ENCODE data around the gene PIM2. TPM values are rescaled to one million over a fixed set of nuclear protein-coding genes. Genes with fewer than 3 reads are reported as not detected.

PIM2 gene
- total RNA-seq, 1 donor from 2014 or later, result 3.1 TPM

DNA sequence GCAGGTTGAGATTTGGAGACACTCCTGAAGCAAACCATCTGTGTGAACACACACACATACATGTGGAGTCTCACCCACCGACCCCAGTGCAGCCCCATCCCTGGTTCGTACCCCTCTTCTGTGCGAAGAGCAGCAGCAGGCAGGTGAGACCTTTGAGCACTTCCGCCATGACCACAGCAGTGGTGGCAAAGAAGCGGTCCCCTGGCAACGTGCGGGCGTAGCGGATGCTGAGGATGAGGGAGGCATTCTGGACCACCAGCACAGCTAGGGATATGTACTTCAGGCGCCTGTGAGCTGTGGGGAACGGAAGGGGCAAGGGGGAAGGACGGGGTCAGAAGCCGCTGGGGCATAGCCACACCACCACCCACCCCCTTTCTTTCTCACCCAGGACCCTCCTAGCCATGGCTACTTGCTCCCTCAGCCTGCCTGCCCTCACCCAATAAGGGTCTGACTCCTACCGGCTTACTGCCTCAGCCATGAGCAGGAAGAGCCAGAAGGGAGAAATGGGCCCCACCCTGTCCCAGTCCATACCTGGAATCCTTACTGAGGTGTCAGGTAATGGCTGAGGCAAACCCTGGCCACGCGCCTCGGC lies 9.0 kb downstream of the PIM2 start:
- Histone ChIP-seq H3K9me3 (ENCODE audit: control insufficient read depth in 3 of 3, low read length in 3 of 3) (no peaks in the 10 kb centered on the region), H3K9ac (ENCODE audit: low read depth in 1 of 3, low read length in 3 of 3) (no peak overlapping the region), H3K27me3 (ENCODE audit: control insufficient read depth in 3 of 3, insufficient read depth in 3 of 3, low read length in 3 of 3) (no peaks in the 10 kb centered on the region), H3K4me1 (ENCODE audit: control insufficient read depth in 3 of 3, insufficient read depth in 3 of 3, low read length in 3 of 3) (peaks cover 11 to 16% (median 14%) of the 10 kb centered on the region in 3 donors), H3K4me3 (ENCODE audit: low read length in 3 of 3) (no peak overlapping the region), H3K27ac (ENCODE audit: low read depth, low read length) (no peak overlapping the region), H3K36me3 (ENCODE audit: control insufficient read depth in 3 of 3, insufficient read depth in 3 of 3, low read length in 3 of 3) (peaks cover 0 to 14% (median 4%) of the 10 kb centered on the region in 3 donors)

DNA sequence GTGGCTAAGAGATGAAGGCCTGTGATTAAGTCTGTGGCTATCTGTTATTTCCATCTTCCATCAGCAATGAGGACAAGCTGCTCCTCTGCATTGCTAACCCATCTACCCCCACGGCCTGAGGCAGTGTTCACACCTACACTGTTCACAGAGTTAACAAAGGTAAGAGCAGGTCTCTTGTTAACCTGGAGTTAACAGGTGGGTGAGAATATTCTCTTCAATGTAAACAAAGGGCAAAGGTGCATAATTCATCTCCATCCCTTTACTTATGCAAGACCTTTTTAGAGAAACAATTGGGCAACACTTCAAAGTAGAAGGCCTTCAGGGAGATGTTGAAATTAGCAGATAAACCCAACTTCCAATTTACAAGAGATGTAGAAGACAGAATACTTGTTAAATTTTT lies 10.2 kb downstream of the PIM2 start:
- Histone ChIP-seq H3K36me3 (ENCODE audit: control insufficient read depth in 3 of 3, insufficient read depth in 3 of 3, low read length in 3 of 3) (peaks cover 0 to 12% (median 6%) of the 10 kb centered on the region in 3 donors), H3K9ac (ENCODE audit: low read depth in 1 of 3, low read length in 3 of 3) (no peak overlapping the region), H3K27me3 (ENCODE audit: control insufficient read depth in 3 of 3, insufficient read depth in 3 of 3, low read length in 3 of 3) (no peaks in the 10 kb centered on the region), H3K27ac (ENCODE audit: low read depth, low read length) (no peak overlapping the region), H3K4me1 (ENCODE audit: control insufficient read depth in 3 of 3, insufficient read depth in 3 of 3, low read length in 3 of 3) (peaks cover 11 to 16% (median 14%) of the 10 kb centered on the region in 3 donors), H3K9me3 (ENCODE audit: control insufficient read depth in 3 of 3, low read length in 3 of 3) (no peaks in the 10 kb centered on the region), H3K4me3 (ENCODE audit: low read length in 3 of 3) (no peak overlapping the region)

DNA sequence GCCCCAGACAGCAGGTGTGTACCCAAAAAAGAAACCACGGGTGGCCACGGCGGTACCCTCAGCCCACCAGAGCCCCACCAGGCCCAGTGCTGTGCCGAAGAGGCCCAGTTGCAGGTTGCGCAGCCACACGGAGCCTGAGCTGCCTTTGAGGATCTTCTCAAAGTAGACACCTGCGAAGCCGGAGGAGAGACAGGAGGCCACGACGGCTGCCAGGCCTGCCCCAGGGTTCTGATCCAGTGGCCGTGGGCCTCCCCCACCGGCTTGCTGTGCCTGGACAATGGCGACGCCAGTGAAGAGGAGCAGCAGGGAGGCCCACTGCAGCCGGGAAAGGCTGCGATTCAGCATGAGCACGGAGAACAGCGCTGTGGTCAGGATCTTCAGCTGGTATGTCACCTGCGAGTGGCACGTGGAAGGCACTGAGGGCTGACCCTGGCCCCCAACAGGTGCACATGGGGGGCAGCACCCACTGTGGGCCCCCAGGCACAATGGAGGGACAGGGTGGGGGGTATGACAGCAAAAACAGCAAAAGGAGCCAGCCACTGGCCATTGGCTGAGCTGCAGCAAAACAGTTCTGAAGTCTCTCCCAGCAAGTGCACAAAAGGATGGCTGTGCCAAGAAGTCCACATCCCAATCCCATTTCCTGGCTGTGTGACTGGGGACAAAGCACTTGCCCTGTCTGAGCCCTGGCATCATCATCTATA lies 13.6 kb downstream of the PIM2 start:
- Histone ChIP-seq H3K27me3 (ENCODE audit: control insufficient read depth in 3 of 3, insufficient read depth in 3 of 3, low read length in 3 of 3) (no peaks in the 10 kb centered on the region), H3K9ac (ENCODE audit: low read depth in 1 of 3, low read length in 3 of 3) (no peak overlapping the region), H3K9me3 (ENCODE audit: control insufficient read depth in 3 of 3, low read length in 3 of 3) (no peaks in the 10 kb centered on the region), H3K4me1 (ENCODE audit: control insufficient read depth in 3 of 3, insufficient read depth in 3 of 3, low read length in 3 of 3) (peaks cover 0 to under 1% (median 0%) of the 10 kb centered on the region in 3 donors), H3K4me3 (ENCODE audit: low read length in 3 of 3) (no peak overlapping the region), H3K27ac (ENCODE audit: low read depth, low read length) (no peak overlapping the region), H3K36me3 (ENCODE audit: control insufficient read depth in 3 of 3, insufficient read depth in 3 of 3, low read length in 3 of 3) (peaks cover 19 to 31% (median 29%) of the 10 kb centered on the region in 3 donors)

DNA sequence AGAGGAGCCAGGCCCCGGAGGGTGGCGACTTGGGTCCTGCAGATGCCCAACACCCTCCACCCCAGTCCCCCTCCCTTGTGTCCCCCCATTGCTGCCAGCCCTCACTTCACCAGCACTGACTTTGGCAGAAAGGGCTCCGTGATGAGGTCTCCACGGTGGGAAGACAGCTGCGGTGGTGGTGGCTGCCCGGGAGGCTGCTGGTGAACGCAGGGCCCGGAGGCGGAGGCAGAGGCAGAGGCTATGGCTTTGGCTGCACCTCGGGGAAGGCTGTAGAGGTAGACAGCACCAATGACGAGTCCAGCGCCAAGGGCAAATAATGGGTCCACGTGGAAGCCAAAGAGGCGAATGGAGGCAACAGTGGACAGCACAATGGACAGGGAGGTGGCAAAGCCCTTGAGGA lies 14.2 kb downstream of the PIM2 start:
- peaks cover 19 to 31% (median 29%) of the 10 kb centered on the region in 3 donors for H3K36me3 ChIP-seq (ENCODE audit: control insufficient read depth in 3 of 3, insufficient read depth in 3 of 3, low read length in 3 of 3)
- H3K27ac ChIP-seq (ENCODE audit: low read depth, low read length), result no peak overlapping the region

DNA sequence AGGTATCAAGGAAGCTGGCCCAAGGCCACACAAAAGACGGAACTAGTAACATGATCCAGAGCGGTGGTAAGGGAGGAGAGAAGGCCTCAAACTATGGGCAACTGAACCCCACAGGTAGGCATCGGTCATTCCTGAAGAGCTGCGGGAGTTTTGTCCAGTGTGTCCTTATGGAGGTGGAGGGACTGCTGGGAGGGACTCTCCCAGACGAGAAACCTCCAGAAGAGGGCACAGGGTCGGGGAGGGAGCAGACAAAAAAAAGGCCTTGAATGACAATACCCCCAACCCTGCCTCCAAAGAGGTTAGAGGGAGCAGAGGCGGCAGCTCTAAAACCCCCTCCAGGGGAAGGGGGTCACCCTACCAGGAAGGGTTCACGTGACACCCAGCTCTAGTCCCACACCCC lies 14.6 kb downstream of the PIM2 start:
- no peak overlapping the region for H3K27ac ChIP-seq (ENCODE audit: low read depth, low read length)
- no peaks in the 10 kb centered on the region for H3K9me3 ChIP-seq (ENCODE audit: control insufficient read depth in 3 of 3, low read length in 3 of 3)
- H3K4me1 ChIP-seq (ENCODE audit: control insufficient read depth in 3 of 3, insufficient read depth in 3 of 3, low read length in 3 of 3), result peaks cover 0 to 3% (median 0%) of the 10 kb centered on the region in 3 donors
- no peak overlapping the region for H3K9ac ChIP-seq (ENCODE audit: low read depth in 1 of 3, low read length in 3 of 3)
- no peak overlapping the region for H3K4me3 ChIP-seq (ENCODE audit: low read length in 3 of 3)
- peaks cover 19 to 31% (median 29%) of the 10 kb centered on the region in 3 donors for H3K36me3 ChIP-seq (ENCODE audit: control insufficient read depth in 3 of 3, insufficient read depth in 3 of 3, low read length in 3 of 3)
- H3K27me3 ChIP-seq (ENCODE audit: control insufficient read depth in 3 of 3, insufficient read depth in 3 of 3, low read length in 3 of 3), result no peaks in the 10 kb centered on the region

More for the DNA sequence above, 14.2 kb downstream of the PIM2 start:
- no peak overlapping the region for H3K4me3 ChIP-seq (ENCODE audit: low read length in 3 of 3)
- H3K9me3 ChIP-seq (ENCODE audit: control insufficient read depth in 3 of 3, low read length in 3 of 3), result no peaks in the 10 kb centered on the region
- H3K27me3 ChIP-seq (ENCODE audit: control insufficient read depth in 3 of 3, insufficient read depth in 3 of 3, low read length in 3 of 3), result no peaks in the 10 kb centered on the region
- H3K9ac ChIP-seq (ENCODE audit: low read depth in 1 of 3, low read length in 3 of 3), result no peak overlapping the region
- no peaks in the 10 kb centered on the region for H3K4me1 ChIP-seq (ENCODE audit: control insufficient read depth in 3 of 3, insufficient read depth in 3 of 3, low read length in 3 of 3)

DNA sequence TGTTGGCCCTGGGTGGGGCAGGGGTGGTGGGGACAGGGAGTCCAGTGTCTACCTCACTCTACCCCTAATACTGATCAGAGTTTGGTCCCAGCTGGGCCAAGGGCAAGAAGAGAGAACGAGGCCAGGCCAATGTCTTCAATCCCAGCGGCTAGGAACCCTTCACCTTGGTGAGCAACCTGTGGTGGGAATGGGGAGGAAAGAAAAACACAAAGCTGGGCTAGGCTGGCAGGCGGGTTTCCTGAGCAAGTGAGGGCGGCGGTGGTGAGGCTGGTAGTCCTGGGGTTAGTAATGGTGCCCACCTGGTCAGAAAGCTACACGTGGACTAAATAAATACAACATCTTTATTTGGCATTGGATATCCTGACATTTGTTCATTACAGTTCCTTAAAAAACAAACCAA lies 15.5 kb downstream of the PIM2 start:
- Histone ChIP-seq H3K4me3 (ENCODE audit: low read length in 3 of 3) (no peak overlapping the region), H3K9ac (ENCODE audit: low read depth in 1 of 3, low read length in 3 of 3) (no peak overlapping the region), H3K9me3 (ENCODE audit: control insufficient read depth in 3 of 3, low read length in 3 of 3) (no peaks in the 10 kb centered on the region), H3K27ac (ENCODE audit: low read depth, low read length) (no peak overlapping the region), H3K27me3 (ENCODE audit: control insufficient read depth in 3 of 3, insufficient read depth in 3 of 3, low read length in 3 of 3) (no peaks in the 10 kb centered on the region), H3K36me3 (ENCODE audit: control insufficient read depth in 3 of 3, insufficient read depth in 3 of 3, low read length in 3 of 3) (peaks cover 19 to 31% (median 29%) of the 10 kb centered on the region in 3 donors), H3K4me1 (ENCODE audit: control insufficient read depth in 3 of 3, insufficient read depth in 3 of 3, low read length in 3 of 3) (peaks cover 3 to 9% (median 6%) of the 10 kb centered on the region in 3 donors)

DNA sequence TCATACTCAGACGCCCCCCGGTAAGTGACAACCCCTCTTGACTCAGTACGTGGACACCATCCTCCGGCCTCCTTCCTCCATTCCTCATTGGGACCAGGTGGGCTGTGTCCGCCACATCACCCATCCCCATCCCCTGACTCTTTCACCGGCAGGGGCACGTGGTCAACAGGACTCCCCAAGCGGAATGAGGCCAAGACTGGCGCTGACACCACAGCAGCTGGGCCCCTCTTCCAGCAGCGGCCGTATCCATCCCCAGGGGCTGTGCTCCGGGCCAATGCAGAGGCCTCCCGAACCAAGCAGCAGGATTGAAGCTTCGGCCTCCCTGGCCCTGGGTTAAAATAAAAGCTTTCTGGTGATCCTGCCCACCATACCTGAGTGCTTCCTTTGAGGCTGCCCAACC lies 16.0 kb downstream of the PIM2 start:
- no peaks in the 10 kb centered on the region for H3K27me3 ChIP-seq (ENCODE audit: control insufficient read depth in 3 of 3, insufficient read depth in 3 of 3, low read length in 3 of 3)

DNA sequence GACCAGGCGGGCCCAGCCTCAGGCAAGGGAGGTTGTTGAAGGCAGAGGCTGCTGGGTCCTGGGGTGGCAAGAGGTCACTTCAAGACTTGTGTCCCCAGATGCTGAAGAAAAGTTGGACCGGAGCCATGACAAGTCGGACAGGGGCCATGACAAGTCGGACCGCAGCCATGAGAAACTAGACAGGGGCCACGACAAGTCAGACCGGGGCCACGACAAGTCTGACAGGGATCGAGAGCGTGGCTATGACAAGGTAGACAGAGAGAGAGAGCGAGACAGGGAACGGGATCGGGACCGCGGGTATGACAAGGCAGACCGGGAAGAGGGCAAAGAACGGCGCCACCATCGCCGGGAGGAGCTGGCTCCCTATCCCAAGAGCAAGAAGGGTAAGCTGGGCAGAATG lies 16.7 kb downstream of the PIM2 start:
- Histone ChIP-seq H3K27me3 (ENCODE audit: control insufficient read depth in 3 of 3, insufficient read depth in 3 of 3, low read length in 3 of 3) (no peaks in the 10 kb centered on the region), H3K36me3 (ENCODE audit: control insufficient read depth in 3 of 3, insufficient read depth in 3 of 3, low read length in 3 of 3) (peaks cover 19 to 31% (median 29%) of the 10 kb centered on the region in 3 donors), H3K9ac (ENCODE audit: low read depth in 1 of 3, low read length in 3 of 3) (no peak overlapping the region), H3K4me3 (ENCODE audit: low read length in 3 of 3) (no peak overlapping the region), H3K9me3 (ENCODE audit: control insufficient read depth in 3 of 3, low read length in 3 of 3) (no peaks in the 10 kb centered on the region), H3K4me1 (ENCODE audit: control insufficient read depth in 3 of 3, insufficient read depth in 3 of 3, low read length in 3 of 3) (peaks cover 4 to 11% (median 7%) of the 10 kb centered on the region in 3 donors), H3K27ac (ENCODE audit: low read depth, low read length) (no peak overlapping the region)

More for the DNA sequence above, 16.0 kb downstream of the PIM2 start:
- H3K9ac ChIP-seq (ENCODE audit: low read depth in 1 of 3, low read length in 3 of 3), result no peak overlapping the region
- no peaks in the 10 kb centered on the region for H3K9me3 ChIP-seq (ENCODE audit: control insufficient read depth in 3 of 3, low read length in 3 of 3)
- no peak overlapping the region for H3K4me3 ChIP-seq (ENCODE audit: low read length in 3 of 3)
- peaks cover 4 to 11% (median 7%) of the 10 kb centered on the region in 3 donors for H3K4me1 ChIP-seq (ENCODE audit: control insufficient read depth in 3 of 3, insufficient read depth in 3 of 3, low read length in 3 of 3)
- no peak overlapping the region for H3K27ac ChIP-seq (ENCODE audit: low read depth, low read length)
- H3K36me3 ChIP-seq (ENCODE audit: control insufficient read depth in 3 of 3, insufficient read depth in 3 of 3, low read length in 3 of 3), result peaks cover 19 to 31% (median 29%) of the 10 kb centered on the region in 3 donors

DNA sequence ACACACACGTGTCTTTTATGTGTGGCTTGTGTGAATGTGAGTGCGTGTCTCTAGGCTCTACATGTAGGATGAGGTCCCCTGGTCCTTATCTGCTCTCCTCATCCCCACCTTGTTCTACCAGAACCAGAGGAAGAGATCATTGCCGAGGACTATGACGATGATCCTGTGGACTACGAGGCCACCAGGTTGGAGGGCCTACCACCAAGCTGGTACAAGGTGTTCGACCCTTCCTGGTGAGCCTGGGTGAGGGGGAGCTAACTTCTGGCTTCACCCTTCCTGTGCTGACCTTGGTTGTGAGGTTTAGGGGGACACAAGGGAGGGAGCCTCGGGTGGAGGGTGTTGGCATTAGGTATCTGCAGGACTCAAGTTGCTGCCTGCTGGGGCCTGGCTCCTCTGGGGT lies 17.8 kb downstream of the PIM2 start:
- no peak overlapping the region for H3K9ac ChIP-seq (ENCODE audit: low read depth in 1 of 3, low read length in 3 of 3)
- H3K27me3 ChIP-seq (ENCODE audit: control insufficient read depth in 3 of 3, insufficient read depth in 3 of 3, low read length in 3 of 3), result no peaks in the 10 kb centered on the region
- no peak overlapping the region for H3K27ac ChIP-seq (ENCODE audit: low read depth, low read length)
- no peak overlapping the region for H3K4me3 ChIP-seq (ENCODE audit: low read length in 3 of 3)
- H3K4me1 ChIP-seq (ENCODE audit: control insufficient read depth in 3 of 3, insufficient read depth in 3 of 3, low read length in 3 of 3), result peaks cover 10 to 19% (median 14%) of the 10 kb centered on the region in 3 donors
- H3K36me3 ChIP-seq (ENCODE audit: control insufficient read depth in 3 of 3, insufficient read depth in 3 of 3, low read length in 3 of 3), result peaks cover 19 to 29% (median 27%) of the 10 kb centered on the region in 3 donors
- H3K9me3 ChIP-seq (ENCODE audit: control insufficient read depth in 3 of 3, low read length in 3 of 3), result no peaks in the 10 kb centered on the region

DNA sequence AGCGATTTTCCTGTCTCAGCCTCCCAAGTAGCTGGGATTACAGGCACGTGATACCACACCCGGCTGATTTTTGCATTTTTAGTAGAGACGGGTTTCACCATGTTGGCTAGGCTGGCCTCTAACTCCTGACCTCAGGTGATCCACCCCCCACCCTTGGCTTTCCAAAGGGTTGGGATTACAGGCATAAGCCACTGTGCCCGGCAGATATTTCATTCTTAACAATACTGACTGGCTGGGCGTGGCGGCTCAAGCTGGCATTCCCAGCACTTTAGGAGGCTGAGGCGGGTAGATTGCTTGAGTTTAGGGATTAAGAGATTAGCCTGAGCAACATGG lies 19.8 kb downstream of the PIM2 start:
- H3K27me3 ChIP-seq (ENCODE audit: control insufficient read depth in 3 of 3, insufficient read depth in 3 of 3, low read length in 3 of 3), result no peaks in the 10 kb centered on the region
- H3K36me3 ChIP-seq (ENCODE audit: control insufficient read depth in 3 of 3, insufficient read depth in 3 of 3, low read length in 3 of 3), result peaks cover 19 to 29% (median 22%) of the 10 kb centered on the region in 3 donors
- peaks cover 10 to 19% (median 15%) of the 10 kb centered on the region in 3 donors for H3K4me1 ChIP-seq (ENCODE audit: control insufficient read depth in 3 of 3, insufficient read depth in 3 of 3, low read length in 3 of 3)
- no peaks in the 10 kb centered on the region for H3K9me3 ChIP-seq (ENCODE audit: control insufficient read depth in 3 of 3, low read length in 3 of 3)
- no peak overlapping the region for H3K27ac ChIP-seq (ENCODE audit: low read depth, low read length)
- no peak overlapping the region for H3K9ac ChIP-seq (ENCODE audit: low read depth in 1 of 3, low read length in 3 of 3)
- H3K4me3 ChIP-seq (ENCODE audit: low read length in 3 of 3), result no peak overlapping the region
